ENCODE measurements around the gene FGF14.

The FGF14 gene

DNA sequence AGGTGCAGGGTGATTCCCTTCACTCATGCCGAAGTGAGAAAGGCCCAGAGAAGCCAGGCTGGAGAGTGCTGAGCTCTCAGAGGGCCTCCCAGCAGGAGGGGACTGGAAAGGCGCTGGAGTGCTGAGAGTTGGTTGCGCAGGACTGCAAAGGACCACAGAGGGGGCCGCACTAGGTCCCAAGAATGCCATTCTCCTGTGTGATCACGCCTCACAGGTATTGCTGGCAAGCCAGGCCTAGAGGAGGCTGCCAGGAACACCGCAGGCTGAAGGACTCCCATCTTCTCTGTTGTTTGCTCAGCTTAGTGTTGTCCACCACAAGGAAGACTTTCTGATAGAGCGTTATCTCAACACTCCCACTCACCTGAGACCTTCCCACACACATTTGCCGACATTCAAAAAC, 165.0 kb downstream of the FGF14 start:
- no peaks in the 10 kb centered on the region for H3K27me3 ChIP-seq (replicated peaks; ENCODE audit: control insufficient read depth, insufficient read depth, low read length)
- no peak overlapping the region for H3K4me3 ChIP-seq (replicated peaks; ENCODE audit: low read depth, low read length)
- TF ChIP-seq, protein P1, sequence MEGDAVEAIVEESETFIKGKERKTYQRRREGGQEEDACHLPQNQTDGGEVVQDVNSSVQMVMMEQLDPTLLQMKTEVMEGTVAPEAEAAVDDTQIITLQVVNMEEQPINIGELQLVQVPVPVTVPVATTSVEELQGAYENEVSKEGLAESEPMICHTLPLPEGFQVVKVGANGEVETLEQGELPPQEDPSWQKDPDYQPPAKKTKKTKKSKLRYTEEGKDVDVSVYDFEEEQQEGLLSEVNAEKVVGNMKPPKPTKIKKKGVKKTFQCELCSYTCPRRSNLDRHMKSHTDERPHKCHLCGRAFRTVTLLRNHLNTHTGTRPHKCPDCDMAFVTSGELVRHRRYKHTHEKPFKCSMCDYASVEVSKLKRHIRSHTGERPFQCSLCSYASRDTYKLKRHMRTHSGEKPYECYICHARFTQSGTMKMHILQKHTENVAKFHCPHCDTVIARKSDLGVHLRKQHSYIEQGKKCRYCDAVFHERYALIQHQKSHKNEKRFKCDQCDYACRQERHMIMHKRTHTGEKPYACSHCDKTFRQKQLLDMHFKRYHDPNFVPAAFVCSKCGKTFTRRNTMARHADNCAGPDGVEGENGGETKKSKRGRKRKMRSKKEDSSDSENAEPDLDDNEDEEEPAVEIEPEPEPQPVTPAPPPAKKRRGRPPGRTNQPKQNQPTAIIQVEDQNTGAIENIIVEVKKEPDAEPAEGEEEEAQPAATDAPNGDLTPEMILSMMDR (IDR thresholded peaks at IDR 0.05; ENCODE audit: insufficient read depth, low read length, poor library complexity, severe bottlenecking): no peak
- no peak for DNase-seq (ENCODE audit: extremely low read depth, insufficient read length)
- no peaks in the 10 kb centered on the region for H3K36me3 ChIP-seq (ENCODE audit: control insufficient read depth, insufficient read depth, low read length)

DNA sequence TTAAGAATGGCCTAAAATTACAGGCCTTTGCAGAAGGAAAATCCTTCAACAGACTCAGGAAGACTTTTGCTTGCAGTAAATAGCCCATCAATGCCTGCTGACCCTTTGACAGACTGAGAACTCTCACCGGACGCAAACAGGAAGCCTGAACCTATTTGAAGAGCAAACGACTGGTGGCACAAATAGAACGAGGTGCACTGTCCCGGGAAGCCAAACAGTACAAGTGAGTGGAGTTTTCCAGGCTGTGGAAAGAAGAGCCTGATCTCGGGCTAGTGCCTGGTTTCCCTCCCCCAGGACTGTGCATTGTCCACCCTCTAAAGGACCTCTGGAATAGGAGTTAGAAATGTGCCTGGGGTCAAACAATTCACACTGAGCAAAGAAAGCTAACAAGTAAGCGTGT, 165.5 kb downstream of the FGF14 start:
- H3K27me3 ChIP-seq (replicated peaks; ENCODE audit: control insufficient read depth, insufficient read depth, low read length): no peaks in the 10 kb centered on the region
- H3K36me3 ChIP-seq (ENCODE audit: control insufficient read depth, insufficient read depth, low read length): no peaks in the 10 kb centered on the region
- TF ChIP-seq, protein P1 (IDR thresholded peaks at IDR 0.05; ENCODE audit: insufficient read depth, low read length, poor library complexity, severe bottlenecking): no peak
- no peak for DNase-seq (ENCODE audit: extremely low read depth, insufficient read length)
- no peak overlapping the region for H3K4me3 ChIP-seq (replicated peaks; ENCODE audit: low read depth, low read length)

DNA sequence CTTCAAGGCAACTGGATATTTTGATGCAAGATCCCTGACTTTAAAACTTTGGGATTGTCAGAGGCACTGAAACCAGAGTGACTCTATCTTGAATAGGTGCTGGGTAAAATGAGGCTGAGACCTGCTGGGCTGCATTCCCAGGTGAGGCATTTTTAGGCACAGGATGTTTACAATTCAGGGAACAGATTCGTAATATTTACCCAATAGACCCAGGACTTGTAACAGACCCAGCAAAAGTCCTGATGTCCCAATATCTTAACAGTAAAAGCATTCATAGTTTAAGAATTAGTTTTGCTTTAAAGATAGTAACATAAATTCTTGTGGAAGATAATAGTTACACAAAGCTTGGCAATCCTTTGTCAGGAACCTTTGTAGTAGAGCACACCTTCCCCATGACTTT, 166.2 kb downstream of the FGF14 start:
- Histone ChIP-seq H3K4me3 (replicated peaks; ENCODE audit: low read depth, low read length) (no peak overlapping the region), H3K27me3 (replicated peaks; ENCODE audit: control insufficient read depth, insufficient read depth, low read length) (no peaks in the 10 kb centered on the region), H3K36me3 (ENCODE audit: control insufficient read depth, insufficient read depth, low read length) (no peaks in the 10 kb centered on the region)
- DNase-seq (ENCODE audit: extremely low read depth, insufficient read length): no peak
- TF ChIP-seq, protein P1 (IDR thresholded peaks at IDR 0.05; ENCODE audit: insufficient read depth, low read length, poor library complexity, severe bottlenecking): no peak

DNA sequence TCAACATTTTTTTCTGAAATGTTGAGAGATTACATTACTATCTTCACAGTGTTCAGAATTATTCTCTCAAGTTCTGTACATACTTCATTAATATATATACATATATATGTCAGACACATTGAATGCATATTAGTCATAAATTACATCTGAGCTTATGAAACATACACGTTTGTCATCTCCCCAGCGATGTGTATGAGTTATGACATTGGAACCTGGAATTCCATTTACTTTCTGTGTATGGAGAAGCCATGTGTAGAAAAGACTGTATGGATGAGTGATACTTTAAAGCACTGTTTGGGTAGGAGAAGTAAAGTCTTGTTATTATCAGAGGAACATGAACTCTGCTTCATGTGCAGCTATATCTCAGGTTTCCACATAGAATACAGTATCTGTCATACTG, 167.2 kb downstream of the FGF14 start:
- Histone ChIP-seq H3K36me3 (ENCODE audit: control insufficient read depth, insufficient read depth, low read length) (no peaks in the 10 kb centered on the region), H3K4me3 (replicated peaks; ENCODE audit: low read depth, low read length) (no peak overlapping the region), H3K27me3 (replicated peaks; ENCODE audit: control insufficient read depth, insufficient read depth, low read length) (no peaks in the 10 kb centered on the region)
- TF ChIP-seq, protein P1 (IDR thresholded peaks at IDR 0.05; ENCODE audit: insufficient read depth, low read length, poor library complexity, severe bottlenecking): no peak
- no peak for DNase-seq (ENCODE audit: extremely low read depth, insufficient read length)

DNA sequence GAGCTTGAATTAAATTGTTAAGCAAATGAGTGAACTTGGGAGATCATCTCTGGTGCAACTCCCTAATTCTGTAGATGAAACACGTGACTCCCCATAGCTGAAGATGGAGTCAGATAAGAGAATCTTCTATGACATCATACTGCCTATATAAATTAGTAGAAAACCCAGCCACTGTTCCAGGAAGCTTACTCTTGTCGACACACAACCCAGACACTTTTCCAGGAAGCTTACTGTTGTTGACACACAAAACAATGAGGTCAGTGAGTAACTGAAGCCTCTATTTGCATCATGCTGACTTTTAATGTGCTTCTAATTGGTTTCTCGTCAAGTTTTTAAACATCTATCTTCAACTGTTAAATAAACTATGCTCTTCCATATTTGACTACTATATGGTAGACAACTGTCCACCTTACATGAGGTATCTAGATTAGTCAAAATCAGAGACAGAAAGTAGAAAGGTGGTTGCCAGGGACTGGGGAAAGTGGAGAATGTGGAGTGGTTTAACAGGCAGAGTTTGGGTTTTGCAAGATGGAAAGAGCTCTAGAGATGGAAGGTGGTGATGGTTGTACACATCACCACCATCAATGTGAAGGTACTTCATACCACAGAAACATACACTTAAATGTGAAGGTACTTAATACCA, 168.2 kb downstream of the FGF14 start:
- Histone ChIP-seq H3K36me3 (ENCODE audit: control insufficient read depth, insufficient read depth, low read length) (no peaks in the 10 kb centered on the region), H3K4me3 (replicated peaks; ENCODE audit: low read depth, low read length) (no peak overlapping the region), H3K27me3 (replicated peaks; ENCODE audit: control insufficient read depth, insufficient read depth, low read length) (no peaks in the 10 kb centered on the region)
- TF ChIP-seq, protein P1 (IDR thresholded peaks at IDR 0.05; ENCODE audit: insufficient read depth, low read length, poor library complexity, severe bottlenecking): no peak
- no peak for DNase-seq (ENCODE audit: extremely low read depth, insufficient read length)

DNA sequence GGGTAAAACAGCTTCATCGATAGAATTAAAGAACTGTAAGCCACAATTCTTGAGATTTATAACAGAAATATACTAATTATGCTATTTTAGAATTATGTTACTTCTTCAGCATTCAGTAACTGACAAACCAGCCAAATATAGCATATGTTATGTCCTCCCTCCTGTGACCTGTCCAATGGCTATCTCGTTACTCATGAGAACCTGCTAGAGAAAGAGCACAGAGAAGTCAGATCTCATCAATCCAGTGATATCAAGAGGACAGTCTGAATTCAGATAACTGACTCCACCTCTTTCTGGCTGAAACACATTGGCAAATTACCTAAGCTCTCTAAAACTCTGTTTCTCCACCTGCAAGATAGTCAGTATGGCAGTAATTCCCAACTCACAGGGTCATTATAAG, 170.4 kb downstream of the FGF14 start:
- TF ChIP-seq, protein P1 (IDR thresholded peaks at IDR 0.05; ENCODE audit: insufficient read depth, low read length, poor library complexity, severe bottlenecking): no peak
- H3K27me3 ChIP-seq (replicated peaks; ENCODE audit: control insufficient read depth, insufficient read depth, low read length): no peaks in the 10 kb centered on the region
- no peak for DNase-seq (ENCODE audit: extremely low read depth, insufficient read length)

More for the DNA sequence above, 170.4 kb downstream of the FGF14 start:
- Histone ChIP-seq H3K36me3 (ENCODE audit: control insufficient read depth, insufficient read depth, low read length) (no peaks in the 10 kb centered on the region), H3K4me3 (replicated peaks; ENCODE audit: low read depth, low read length) (no peak overlapping the region)
